GM12878 (cell line): ENCODE measurements around the gene PFKM. TPM values are rescaled to one million over a fixed set of nuclear protein-coding genes. Genes with fewer than 3 reads are reported as not detected.

Source experiments
- CHD1 ChIP-seq: IDR thresholded peaks from 2 replicates; pipeline ENCODE4 v1.6.1; 2012; ENCODE audit warnings: low read depth, low read length, improper control_type of control experiment
- E2F4 ChIP-seq: IDR thresholded peaks from 2 replicates; pipeline ENCODE4 v1.6.1; 2012; ENCODE audit warnings: low read depth, low read length, improper control_type of control experiment
- E4F1 ChIP-seq: fragments of 450-650 bp; IDR thresholded peaks from 2 replicates; pipeline ENCODE4 v1.6.1; 2018; ENCODE audit warnings: borderline replicate concordance, mild to moderate bottlenecking; ENCODE audit not compliant: partially characterized antibody
- EED ChIP-seq: sonication (generic); IDR thresholded peaks from 2 replicates; pipeline ENCODE4 v1.6.1; 2016; ENCODE audit warnings: antibody characterized with exemption, low read depth
- ESRRA ChIP-seq: IDR thresholded peaks from 2 replicates; pipeline ENCODE4 v1.6.1; 2012; ENCODE audit warnings: mild to moderate bottlenecking, low read length, improper control_type of control experiment
- FOS ChIP-seq: IDR thresholded peaks from 3 replicates; pipeline ENCODE4 v1.6.1; 2011; ENCODE audit warnings: borderline replicate concordance; ENCODE audit not compliant: insufficient read length; ENCODE audit errors: extremely low read depth
- HDAC2 ChIP-seq: fragments of 200-600 bp; sonication (generic); IDR thresholded peaks from 2 replicates; pipeline ENCODE4 v1.6.1; 2017
- IRF5 ChIP-seq: fragments of 450-650 bp; IDR thresholded peaks from 2 replicates; pipeline ENCODE4 v1.6.1; 2017; ENCODE audit warnings: borderline replicate concordance
- JUNB ChIP-seq: IDR thresholded peaks from 2 replicates; pipeline ENCODE4 v1.6.1; 2016; ENCODE audit warnings: antibody characterized with exemption, mild to moderate bottlenecking
- MEF2B ChIP-seq: fragments of 450-650 bp; IDR thresholded peaks from 2 replicates; pipeline ENCODE4 v1.6.1; 2018; ENCODE audit warnings: mild to moderate bottlenecking, moderate library complexity; ENCODE audit not compliant: partially characterized antibody, poor library complexity, severe bottlenecking
- MYB ChIP-seq: fragments of 150-350 bp; IDR thresholded peaks from 2 replicates; pipeline ENCODE4 v1.6.1; 2014; ENCODE audit warnings: mild to moderate bottlenecking, low read depth, low read length, borderline replicate concordance
- NRF1 ChIP-seq: conservative IDR thresholded peaks from 2 replicates; pipeline ENCODE4 v1.6.1; 2011; ENCODE audit warnings: mild to moderate bottlenecking, low read depth, low read length, improper control_type of control experiment
- RBBP5 ChIP-seq: fragments of 200-600 bp; sonication (generic); conservative IDR thresholded peaks from 2 replicates; pipeline ENCODE4 v1.6.1; 2016
- RFX5 ChIP-seq: IDR thresholded peaks from 2 replicates; pipeline ENCODE4 v1.6.1; 2011; ENCODE audit warnings: low read depth, low read length, improper control_type of control experiment
- SMAD5 ChIP-seq: IDR thresholded peaks from 2 replicates; pipeline ENCODE4 v1.6.1; 2016; ENCODE audit warnings: antibody characterized with exemption, low read depth
- SP1 ChIP-seq: IDR thresholded peaks from one replicate; pipeline ENCODE4 v1.6.1; 2011; ENCODE audit warnings: low read depth, low read length
- SRF ChIP-seq, 2 experiments: IDR thresholded peaks; 2 replicates each; pipeline ENCODE4 v1.6.1; 2011; ENCODE audit warnings: low read depth in 2 of 2, low read length in 2 of 2, mild to moderate bottlenecking in 1 of 2, moderate library complexity in 1 of 2
- SUZ12 ChIP-seq: fragments of 200-600 bp; sonication (generic); IDR thresholded peaks from one replicate; pipeline ENCODE4 v1.6.1; 2018; ENCODE audit warnings: antibody characterized with exemption, mild to moderate bottlenecking; ENCODE audit not compliant: unreplicated experiment
- YY1 ChIP-seq: IDR thresholded peaks from 2 replicates; pipeline ENCODE4 v1.6.1; 2011; ENCODE audit warnings: low read depth, mild to moderate bottlenecking, low read length
- polyA plus RNA-seq, 11 experiments: library from polyadenylated mRNA; depleted of rRNA in 4 of 11; unstranded in 6 of 11; stranded (reverse) in 5 of 11; fragments of >200 nt; fragmentation: Nextera tagmentation in 4 of 11; fragmentation: Illumina TruSeq in 1 of 11; extraction: Ambion mirVana in 4 of 11; extraction: Trizol in 1 of 11; gene quantifications; 1 replicate in 1 of 11; 2 replicates in 10 of 11; pipeline versions ENCODE4 v1.2.1 to v1.2.3, GENCODE V29; 2011 to 2016; ENCODE audit warnings: inconsistent platforms in 2 of 11, missing spikeins in 2 of 11, low read depth in 1 of 11
- total RNA-seq, 4 experiments: library from RNA; depleted of rRNA in 3 of 4; stranded (reverse); fragments of >200 nt in 3 of 4; fragmentation: Illumina TruSeq in 1 of 4; extraction: Trizol in 1 of 4; gene quantifications; 2 replicates each; pipeline versions ENCODE4 v1.2.1 to v1.2.3, GENCODE V29; 2013 to 2021
- TF ChIP-seq, protein P1 (sequence below): fragments of 450-650 bp; formaldehyde crosslinking; IDR thresholded peaks from 2 replicates; pipeline ENCODE4 v1.4.0; 2020; ENCODE audit warnings: mild to moderate bottlenecking, moderate library complexity
- TF ChIP-seq, protein P2 (sequence below): IDR thresholded peaks from 2 replicates; pipeline ENCODE4 v1.6.1; 2011; ENCODE audit warnings: borderline replicate concordance, low read depth, mild to moderate bottlenecking, moderate library complexity, mixed read lengths, low read length; ENCODE audit not compliant: insufficient read depth; ENCODE audit errors: extremely low read length

Gene PFKM
- total and polyA plus RNA-seq, 10 of the 15 experiments (the other 5 are each of a cell fraction or from before 2014, with no cell fraction given) = 27.6 to 80.0 (median 55.8) TPM

DNA sequence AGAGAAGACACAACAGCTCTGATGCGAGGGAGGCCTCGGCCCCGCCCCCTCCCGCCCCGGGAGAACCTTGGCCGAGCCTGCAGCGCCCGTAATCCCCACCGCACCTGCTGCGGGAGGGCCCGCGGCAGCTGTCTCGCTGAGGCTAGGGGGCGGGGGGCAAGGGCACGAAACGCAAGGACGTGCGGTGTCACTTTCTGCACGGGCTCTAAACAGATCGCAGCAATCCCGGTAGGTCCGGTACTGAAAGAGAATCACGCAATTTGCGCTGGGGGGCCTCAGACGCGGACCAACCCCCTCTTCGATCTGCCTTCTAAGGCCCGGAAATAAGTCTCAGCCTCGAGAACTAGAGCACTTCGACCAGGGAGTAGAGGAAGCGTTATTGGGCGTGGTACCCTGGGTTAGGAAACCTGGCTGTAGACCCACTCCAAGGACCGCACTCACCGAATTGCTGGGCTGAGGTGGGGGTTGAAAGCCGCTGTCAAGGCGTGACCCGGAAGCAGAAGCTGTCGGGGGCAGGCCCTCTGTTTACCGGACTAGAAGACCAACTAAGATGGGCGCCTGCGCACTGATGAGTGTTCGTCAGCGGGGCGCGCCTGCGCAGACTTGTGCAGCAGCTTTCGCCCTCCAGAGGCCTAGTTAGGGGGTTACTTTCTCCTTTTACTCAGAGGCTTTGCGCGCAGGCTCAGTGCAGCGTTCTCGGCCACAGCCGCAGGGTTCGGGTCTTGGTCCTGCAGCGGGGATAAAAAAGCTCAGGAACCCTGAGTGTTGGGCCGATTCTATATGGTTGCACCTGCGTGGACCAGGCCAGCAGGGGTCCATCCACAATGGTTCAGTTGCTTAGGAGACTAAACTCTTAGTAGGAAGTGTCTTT lies 38.1 kb downstream of the PFKM start, which contains the start of gene ASB8 (continued):
- TF ChIP-seq SMAD5 (peak; percentile 42; the same call in 1 of the 2 replicates), HDAC2 (no peak), RBBP5 (no peak), CHD1 (no peak), NRF1 (peak; percentile 86), IRF5 (no peak), E4F1 (no peak), ESRRA (no peak), MYB (no peak), FOS (no peak), SP1 (peak; percentile 13), YY1 (peak; percentile 43; the same call in 1 of the 2 replicates), EED (no peak), JUNB (no peak), SRF (IDR thresholded peaks at IDR 0.05; ENCODE audit: low read depth in 2 of 2, low read length in 2 of 2) (no peak), RFX5 (no peak), SUZ12 (no peak), E2F4 (no peak), MEF2B (no peak)
- TF ChIP-seq, protein P1, sequence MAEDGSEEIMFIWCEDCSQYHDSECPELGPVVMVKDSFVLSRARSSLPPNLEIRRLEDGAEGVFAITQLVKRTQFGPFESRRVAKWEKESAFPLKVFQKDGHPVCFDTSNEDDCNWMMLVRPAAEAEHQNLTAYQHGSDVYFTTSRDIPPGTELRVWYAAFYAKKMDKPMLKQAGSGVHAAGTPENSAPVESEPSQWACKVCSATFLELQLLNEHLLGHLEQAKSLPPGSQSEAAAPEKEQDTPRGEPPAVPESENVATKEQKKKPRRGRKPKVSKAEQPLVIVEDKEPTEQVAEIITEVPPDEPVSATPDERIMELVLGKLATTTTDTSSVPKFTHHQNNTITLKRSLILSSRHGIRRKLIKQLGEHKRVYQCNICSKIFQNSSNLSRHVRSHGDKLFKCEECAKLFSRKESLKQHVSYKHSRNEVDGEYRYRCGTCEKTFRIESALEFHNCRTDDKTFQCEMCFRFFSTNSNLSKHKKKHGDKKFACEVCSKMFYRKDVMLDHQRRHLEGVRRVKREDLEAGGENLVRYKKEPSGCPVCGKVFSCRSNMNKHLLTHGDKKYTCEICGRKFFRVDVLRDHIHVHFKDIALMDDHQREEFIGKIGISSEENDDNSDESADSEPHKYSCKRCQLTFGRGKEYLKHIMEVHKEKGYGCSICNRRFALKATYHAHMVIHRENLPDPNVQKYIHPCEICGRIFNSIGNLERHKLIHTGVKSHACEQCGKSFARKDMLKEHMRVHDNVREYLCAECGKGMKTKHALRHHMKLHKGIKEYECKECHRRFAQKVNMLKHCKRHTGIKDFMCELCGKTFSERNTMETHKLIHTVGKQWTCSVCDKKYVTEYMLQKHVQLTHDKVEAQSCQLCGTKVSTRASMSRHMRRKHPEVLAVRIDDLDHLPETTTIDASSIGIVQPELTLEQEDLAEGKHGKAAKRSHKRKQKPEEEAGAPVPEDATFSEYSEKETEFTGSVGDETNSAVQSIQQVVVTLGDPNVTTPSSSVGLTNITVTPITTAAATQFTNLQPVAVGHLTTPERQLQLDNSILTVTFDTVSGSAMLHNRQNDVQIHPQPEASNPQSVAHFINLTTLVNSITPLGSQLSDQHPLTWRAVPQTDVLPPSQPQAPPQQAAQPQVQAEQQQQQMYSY = no peak
- TF ChIP-seq, protein P2, sequence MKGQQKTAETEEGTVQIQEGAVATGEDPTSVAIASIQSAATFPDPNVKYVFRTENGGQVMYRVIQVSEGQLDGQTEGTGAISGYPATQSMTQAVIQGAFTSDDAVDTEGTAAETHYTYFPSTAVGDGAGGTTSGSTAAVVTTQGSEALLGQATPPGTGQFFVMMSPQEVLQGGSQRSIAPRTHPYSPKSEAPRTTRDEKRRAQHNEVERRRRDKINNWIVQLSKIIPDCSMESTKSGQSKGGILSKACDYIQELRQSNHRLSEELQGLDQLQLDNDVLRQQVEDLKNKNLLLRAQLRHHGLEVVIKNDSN = no peak
